Prostate gland (tissue), 2 donors: Measurements from ENCODE around the gene STX1A. TPM values are rescaled to one million over a fixed set of nuclear protein-coding genes. Genes with fewer than 3 reads are reported as not detected.

ENCODE experiments used
- DNase-seq: peaks from one replicate; pipeline ENCODE4 v3.0.0-alpha.2; 2019; ENCODE audit warnings: low spot score
- H3K27ac ChIP-seq, 2 donors: fragments of 200-600 bp; sonication (generic); 2 replicates each; pipeline ENCODE4 v1.5.1; 2017 to 2019
- H3K27me3 ChIP-seq: fragments of 200-600 bp; sonication (generic); replicated peaks from 2 replicates; pipeline ENCODE4 v1.5.1; 2019; ENCODE audit not compliant: insufficient read depth
- H3K36me3 ChIP-seq, 2 donors: fragments of 200-600 bp; sonication (generic); 1 replicate in 1 of 2; 2 replicates in 1 of 2; pipeline versions ENCODE4 v1.5.1 to v1.8.1; 2017 to 2019
- H3K4me1 ChIP-seq: fragments of 200-600 bp; sonication (generic); replicated peaks from 2 replicates; pipeline ENCODE4 v1.5.1; 2019
- H3K4me3 ChIP-seq, 2 donors: fragments of 200-600 bp; sonication (generic); 2 replicates each; pipeline ENCODE4 v1.5.1; 2017 to 2019
- H3K9me3 ChIP-seq: fragments of 200-600 bp; sonication (generic); 2 replicates; pipeline ENCODE4 v1.5.1; 2017
- POLR2A ChIP-seq: fragments of 450-650 bp; IDR thresholded peaks from one replicate; pipeline ENCODE4 v1.6.1; 2016; ENCODE audit warnings: antibody characterized with exemption, mild to moderate bottlenecking
- POLR2AphosphoS5 ChIP-seq: sonication (generic); formaldehyde crosslinking; IDR thresholded peaks from one replicate; pipeline ENCODE4 v1.6.1; 2017; ENCODE audit warnings: antibody characterized with exemption
- WGBS: methylation state at CpG from one replicate; pipeline ENCODE4 v1.1.5; 2018; 5-methylcytosine and 5-hydroxymethylcytosine counted together
- intact Hi-C: fragments of 100-400 bp; cut with DNase I; formaldehyde crosslinking; loops from one replicate; pipeline ENCODE4 v1.14.2; 2022
- total RNA-seq, 2 donors: library from RNA; depleted of rRNA; stranded (reverse); fragments of >200 nt; gene quantifications; one replicate each; pipeline ENCODE4 v1.1.0, GENCODE V29; 2016
- TF ChIP-seq, protein P1 (sequence below), 4 experiments: fragments of 200-600 bp in 2 of 4; fragments of 450-650 bp in 2 of 4; sonication (generic) in 2 of 4; IDR thresholded peaks; 1 replicate in 3 of 4; 2 replicates in 1 of 4; pipeline ENCODE4 v1.5.1; 2016 to 2019; ENCODE audit warnings: antibody characterized with exemption in 4 of 4, mild to moderate bottlenecking in 2 of 4, moderate library complexity in 2 of 4

The STX1A gene
- total RNA-seq, 2 donors from 2014 or later: 6.8 to 15.3 TPM

DNA sequence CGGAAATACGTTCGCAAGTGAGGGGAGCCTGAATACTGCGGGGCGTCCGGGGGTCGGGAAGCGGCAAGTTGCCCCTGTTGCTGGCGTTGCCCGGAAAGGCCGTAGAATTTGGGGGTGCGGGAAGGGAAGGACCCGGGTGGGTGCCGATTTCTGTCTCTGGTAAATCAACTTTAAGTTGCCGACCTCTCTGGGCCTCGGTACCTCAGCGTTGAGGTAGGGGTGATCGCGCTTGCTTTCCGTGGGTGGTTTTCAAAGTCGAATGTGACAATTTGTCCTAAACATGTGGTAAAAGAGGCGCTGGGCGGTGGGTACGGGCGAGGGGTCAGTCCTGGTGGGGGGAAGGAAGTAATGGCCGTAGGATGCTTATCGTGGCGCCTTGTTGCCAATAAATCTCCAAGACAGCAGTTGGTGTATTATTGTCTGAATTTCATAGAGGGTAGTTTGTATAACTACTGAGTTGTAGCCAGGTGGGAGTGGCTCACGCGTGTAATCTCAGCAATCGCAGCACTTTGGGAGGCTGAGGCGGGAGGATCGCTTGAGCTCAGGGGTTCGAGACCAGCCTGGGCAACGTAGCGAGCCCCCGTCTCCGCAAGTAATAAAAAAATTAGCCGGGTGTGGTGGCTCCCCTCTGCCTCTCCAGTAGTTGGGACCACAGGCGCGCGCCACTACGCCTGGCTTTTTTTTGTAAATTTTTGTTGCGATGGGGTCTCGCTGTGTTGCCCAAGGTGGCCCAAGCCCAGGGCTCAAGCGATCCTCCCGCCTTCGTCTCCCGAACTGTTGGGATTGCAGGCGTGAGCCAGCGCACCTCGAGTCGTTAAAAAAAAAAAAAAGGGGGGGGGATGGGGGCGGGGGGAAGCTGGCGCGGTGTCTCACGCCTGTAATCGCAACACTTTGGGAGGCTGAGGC lies 35.4 kb downstream of the STX1A start:
- H3K4me1 ChIP-seq: peaks cover 14% of the 10 kb centered on the region
- H3K27me3 ChIP-seq: no peaks in the 10 kb centered on the region
- WGBS: 19% methylated on average over 58 of the region's 58 CpGs
- H3K27ac ChIP-seq: peak overlapping the region; percentile 58 to 60
- H3K4me3 ChIP-seq: peak overlapping the region; percentile 75 to 92
- H3K9me3 ChIP-seq: no peaks in the 10 kb centered on the region
- TF ChIP-seq POLR2AphosphoS5: no peak
- TF ChIP-seq, protein P1, sequence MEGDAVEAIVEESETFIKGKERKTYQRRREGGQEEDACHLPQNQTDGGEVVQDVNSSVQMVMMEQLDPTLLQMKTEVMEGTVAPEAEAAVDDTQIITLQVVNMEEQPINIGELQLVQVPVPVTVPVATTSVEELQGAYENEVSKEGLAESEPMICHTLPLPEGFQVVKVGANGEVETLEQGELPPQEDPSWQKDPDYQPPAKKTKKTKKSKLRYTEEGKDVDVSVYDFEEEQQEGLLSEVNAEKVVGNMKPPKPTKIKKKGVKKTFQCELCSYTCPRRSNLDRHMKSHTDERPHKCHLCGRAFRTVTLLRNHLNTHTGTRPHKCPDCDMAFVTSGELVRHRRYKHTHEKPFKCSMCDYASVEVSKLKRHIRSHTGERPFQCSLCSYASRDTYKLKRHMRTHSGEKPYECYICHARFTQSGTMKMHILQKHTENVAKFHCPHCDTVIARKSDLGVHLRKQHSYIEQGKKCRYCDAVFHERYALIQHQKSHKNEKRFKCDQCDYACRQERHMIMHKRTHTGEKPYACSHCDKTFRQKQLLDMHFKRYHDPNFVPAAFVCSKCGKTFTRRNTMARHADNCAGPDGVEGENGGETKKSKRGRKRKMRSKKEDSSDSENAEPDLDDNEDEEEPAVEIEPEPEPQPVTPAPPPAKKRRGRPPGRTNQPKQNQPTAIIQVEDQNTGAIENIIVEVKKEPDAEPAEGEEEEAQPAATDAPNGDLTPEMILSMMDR (IDR thresholded peaks at IDR 0.05): no peak
- no peak for TF ChIP-seq POLR2A
- DNase-seq: no peak
- H3K36me3 ChIP-seq: no peaks in the 10 kb centered on the region
- intact Hi-C loops: no loop called here

GRCh38 chr7:73683056-73683787 lies 36.2 kb downstream of the STX1A start, which contains the start of the genes BUD23 and DNAJC30:
Gene BUD23, plus strand, starts transcription at chr7:73683597. Its CDS starts 29 bp downstream, at chr7:73683626.
Gene DNAJC30, minus strand, starts transcription at chr7:73683453. Its CDS starts 30 bp downstream, at chr7:73683423.
- peak; percentile 40 for TF ChIP-seq POLR2A
- TF ChIP-seq, protein P1 (IDR thresholded peaks at IDR 0.05): peak in 2 of 4 experiments; percentile 33 to 57
- TF ChIP-seq POLR2AphosphoS5: peak; percentile 92
- H3K9me3 ChIP-seq: no peaks in the 10 kb centered on the region
- DNase-seq: peak; percentile 96
- no peaks in the 10 kb centered on the region for H3K27me3 ChIP-seq
- intact Hi-C loops: no loop called here
- peaks cover 14% of the 10 kb centered on the region for H3K4me1 ChIP-seq
- peak within 1 kb of the TSS; percentile 75 to 92 for H3K4me3 ChIP-seq
- under 1% methylated on average over 62 of the region's 68 CpGs for WGBS
- H3K36me3 ChIP-seq: no peaks in the 10 kb centered on the region
- peak within 1 kb of the TSS; percentile 60 to 68 for H3K27ac ChIP-seq

DNA sequence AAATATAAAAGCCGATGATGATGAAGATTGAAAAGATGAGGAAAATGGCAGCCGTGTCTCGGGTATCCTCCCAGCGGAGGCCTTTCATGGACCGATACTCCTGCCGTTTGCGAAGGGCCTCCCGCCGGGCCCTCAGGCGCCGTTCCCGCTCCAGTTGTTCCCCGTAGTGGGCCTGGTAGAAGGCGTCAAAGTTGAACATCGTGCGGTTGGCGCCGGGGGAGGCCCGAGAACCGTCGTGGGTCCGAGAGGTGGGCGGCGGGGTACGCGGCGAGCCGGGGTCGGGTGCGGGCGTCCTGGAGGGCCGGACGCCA lies 36.8 kb downstream of the STX1A start:
- intact Hi-C loops: no loop called here
- TF ChIP-seq POLR2AphosphoS5 (no peak), POLR2A (no peak)
- TF ChIP-seq, protein P1 (IDR thresholded peaks at IDR 0.05): no peak
- Histone ChIP-seq H3K4me3 (peak overlapping the region; percentile 75 to 92), H3K4me1 (peaks cover 14% of the 10 kb centered on the region), H3K36me3 (no peaks in the 10 kb centered on the region), H3K27me3 (no peaks in the 10 kb centered on the region), H3K9me3 (no peaks in the 10 kb centered on the region), H3K27ac (peak overlapping the region; percentile 60 to 68)
- DNase-seq: no peak
- WGBS: under 1% methylated on average over 15 of the region's 33 CpGs

DNA sequence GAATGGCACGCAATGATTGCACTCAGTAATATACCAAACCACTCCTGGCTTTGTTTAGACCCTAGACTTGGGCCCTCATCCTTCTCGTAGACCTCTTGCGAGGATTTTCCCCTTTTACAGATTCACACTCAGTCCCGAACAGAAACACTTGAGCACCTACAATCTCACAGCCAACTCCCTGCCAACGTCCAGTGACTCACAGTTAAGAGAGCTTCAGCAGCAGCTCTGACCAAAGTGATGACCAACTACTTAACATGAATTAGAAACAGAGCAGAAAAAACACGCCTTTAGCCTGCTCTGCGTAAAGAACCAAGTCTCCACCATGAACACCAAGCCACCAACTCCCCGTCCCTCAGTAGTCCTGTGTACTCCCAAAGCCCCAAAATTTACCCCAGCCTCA lies 38.4 kb downstream of the STX1A start:
- H3K9me3 ChIP-seq: no peaks in the 10 kb centered on the region
- no peak overlapping the region for H3K27ac ChIP-seq
- WGBS: 78% methylated on average over 8 of the region's 8 CpGs
- no peaks in the 10 kb centered on the region for H3K27me3 ChIP-seq
- no peaks in the 10 kb centered on the region for H3K36me3 ChIP-seq
- no peak for DNase-seq
- H3K4me3 ChIP-seq: no peak overlapping the region
- peaks cover 14% of the 10 kb centered on the region for H3K4me1 ChIP-seq
- TF ChIP-seq POLR2A (no peak), POLR2AphosphoS5 (no peak)
- TF ChIP-seq, protein P1 (IDR thresholded peaks at IDR 0.05): no peak
- intact Hi-C loops: no loop called here
